ENCODE results near the gene RNGTT.

Gene RNGTT

DNA sequence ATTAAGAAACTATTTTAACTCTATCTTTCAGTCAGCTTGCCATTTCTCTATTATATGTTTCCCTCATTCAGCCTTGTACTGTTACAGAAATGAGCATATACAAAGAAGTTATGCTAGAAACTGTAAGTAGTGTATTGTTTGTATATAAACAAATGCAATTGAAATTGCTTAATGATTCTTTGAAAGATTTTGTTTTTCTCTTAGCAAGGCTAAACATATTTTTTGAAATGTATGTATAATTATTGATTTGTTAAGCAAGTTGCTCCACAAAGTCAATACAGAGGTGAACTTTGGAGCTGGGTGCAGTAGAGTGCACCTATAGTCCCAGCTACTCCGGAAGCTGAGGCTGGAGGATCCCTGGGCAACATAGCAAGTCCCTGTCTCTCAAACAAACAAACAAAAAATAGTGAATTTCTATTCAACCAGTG, 253.6 kb downstream of the RNGTT start:
- TF ChIP-seq TAF1 (IDR thresholded peaks at IDR 0.05; ENCODE audit: low read depth): no peak
- TF ChIP-seq ZBTB7A (IDR thresholded peaks at IDR 0.05; ENCODE audit: low read depth): no peak
- no peak for TF ChIP-seq EGR1 (IDR thresholded peaks at IDR 0.05)
- TF ChIP-seq CREB1 (IDR thresholded peaks at IDR 0.05; ENCODE audit: low read depth): no peak
- TF ChIP-seq RAD21 (IDR thresholded peaks at IDR 0.05; ENCODE audit: low read depth): no peak
- TF ChIP-seq TEAD4 (IDR thresholded peaks at IDR 0.05): no peak
- no peak for TF ChIP-seq FOXM1 (IDR thresholded peaks at IDR 0.05; ENCODE audit: borderline replicate concordance, low read depth)
- TF ChIP-seq, protein P1, sequence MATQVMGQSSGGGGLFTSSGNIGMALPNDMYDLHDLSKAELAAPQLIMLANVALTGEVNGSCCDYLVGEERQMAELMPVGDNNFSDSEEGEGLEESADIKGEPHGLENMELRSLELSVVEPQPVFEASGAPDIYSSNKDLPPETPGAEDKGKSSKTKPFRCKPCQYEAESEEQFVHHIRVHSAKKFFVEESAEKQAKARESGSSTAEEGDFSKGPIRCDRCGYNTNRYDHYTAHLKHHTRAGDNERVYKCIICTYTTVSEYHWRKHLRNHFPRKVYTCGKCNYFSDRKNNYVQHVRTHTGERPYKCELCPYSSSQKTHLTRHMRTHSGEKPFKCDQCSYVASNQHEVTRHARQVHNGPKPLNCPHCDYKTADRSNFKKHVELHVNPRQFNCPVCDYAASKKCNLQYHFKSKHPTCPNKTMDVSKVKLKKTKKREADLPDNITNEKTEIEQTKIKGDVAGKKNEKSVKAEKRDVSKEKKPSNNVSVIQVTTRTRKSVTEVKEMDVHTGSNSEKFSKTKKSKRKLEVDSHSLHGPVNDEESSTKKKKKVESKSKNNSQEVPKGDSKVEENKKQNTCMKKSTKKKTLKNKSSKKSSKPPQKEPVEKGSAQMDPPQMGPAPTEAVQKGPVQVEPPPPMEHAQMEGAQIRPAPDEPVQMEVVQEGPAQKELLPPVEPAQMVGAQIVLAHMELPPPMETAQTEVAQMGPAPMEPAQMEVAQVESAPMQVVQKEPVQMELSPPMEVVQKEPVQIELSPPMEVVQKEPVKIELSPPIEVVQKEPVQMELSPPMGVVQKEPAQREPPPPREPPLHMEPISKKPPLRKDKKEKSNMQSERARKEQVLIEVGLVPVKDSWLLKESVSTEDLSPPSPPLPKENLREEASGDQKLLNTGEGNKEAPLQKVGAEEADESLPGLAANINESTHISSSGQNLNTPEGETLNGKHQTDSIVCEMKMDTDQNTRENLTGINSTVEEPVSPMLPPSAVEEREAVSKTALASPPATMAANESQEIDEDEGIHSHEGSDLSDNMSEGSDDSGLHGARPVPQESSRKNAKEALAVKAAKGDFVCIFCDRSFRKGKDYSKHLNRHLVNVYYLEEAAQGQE (IDR thresholded peaks at IDR 0.05; ENCODE audit: low read depth): no peak
- TF ChIP-seq NFIC (IDR thresholded peaks at IDR 0.05): no peak

DNA sequence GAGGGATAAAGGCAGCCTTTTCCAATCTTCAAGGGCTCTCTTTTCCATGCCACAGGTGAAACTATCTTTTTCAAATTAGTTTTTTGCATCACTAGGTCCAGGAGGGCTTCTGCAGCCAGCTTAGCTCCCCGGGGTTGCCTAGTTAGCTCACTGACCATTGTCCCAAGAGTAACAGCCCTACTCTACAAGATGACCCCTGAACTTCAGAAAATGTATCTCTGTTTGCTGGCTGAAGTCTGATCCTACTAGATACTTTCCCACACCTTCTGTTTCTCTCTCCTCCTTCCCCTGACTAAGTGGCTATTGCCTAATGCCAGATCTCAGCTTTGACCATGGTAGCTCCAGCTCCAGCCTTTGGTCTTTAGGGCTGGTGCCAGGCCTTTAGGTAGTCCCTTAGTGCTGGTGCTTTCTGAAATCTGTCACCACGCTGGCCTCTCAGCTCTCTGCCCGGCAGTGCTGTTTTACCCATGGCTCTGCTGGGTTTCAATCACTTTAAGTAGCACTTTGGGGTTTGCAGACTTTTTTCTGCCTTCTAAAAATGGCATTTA, 255.1 kb downstream of the RNGTT start:
- TF ChIP-seq EGR1 (IDR thresholded peaks at IDR 0.05): no peak
- TF ChIP-seq CEBPB (IDR thresholded peaks at IDR 0.05): no peak
- TF ChIP-seq, protein P1 (IDR thresholded peaks at IDR 0.05; ENCODE audit: low read depth): no peak
- TF ChIP-seq, protein P2, sequence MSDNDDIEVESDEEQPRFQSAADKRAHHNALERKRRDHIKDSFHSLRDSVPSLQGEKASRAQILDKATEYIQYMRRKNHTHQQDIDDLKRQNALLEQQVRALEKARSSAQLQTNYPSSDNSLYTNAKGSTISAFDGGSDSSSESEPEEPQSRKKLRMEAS (IDR thresholded peaks at IDR 0.05): no peak

DNA sequence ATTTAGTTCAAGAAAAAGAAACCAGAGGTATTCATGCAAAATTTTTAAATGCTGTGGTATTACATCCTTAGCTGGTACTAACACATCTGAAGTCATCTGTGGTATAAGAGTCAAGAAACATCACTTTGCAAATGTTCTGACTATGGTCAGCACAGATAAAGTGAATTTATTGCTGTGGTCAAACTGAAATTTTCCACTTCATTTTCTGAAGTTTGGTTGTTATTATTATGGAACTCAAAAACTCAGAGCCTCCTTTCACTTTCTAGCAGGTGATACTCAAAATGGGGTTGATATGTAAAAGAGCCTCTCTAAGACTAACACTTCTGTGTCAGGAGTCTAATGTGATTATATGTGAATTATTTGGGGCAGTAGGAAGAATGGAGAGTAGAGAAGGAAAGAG, 257.8 kb downstream of the RNGTT start:
- TF ChIP-seq TCF12 (IDR thresholded peaks at IDR 0.05; ENCODE audit: low read depth) (no peak), TEAD4 (IDR thresholded peaks at IDR 0.05) (no peak), CEBPB (IDR thresholded peaks at IDR 0.05) (no peak), CREB1 (IDR thresholded peaks at IDR 0.05; ENCODE audit: low read depth) (no peak), EGR1 (IDR thresholded peaks at IDR 0.05) (no peak), TAF1 (IDR thresholded peaks at IDR 0.05; ENCODE audit: low read depth) (no peak), NFIC (IDR thresholded peaks at IDR 0.05) (no peak), YY1 (IDR thresholded peaks at IDR 0.05; ENCODE audit: low read depth) (no peak)
- TF ChIP-seq, protein P1 (IDR thresholded peaks at IDR 0.05; ENCODE audit: low read depth): no peak
- TF ChIP-seq, protein P2 (IDR thresholded peaks at IDR 0.05): no peak

DNA sequence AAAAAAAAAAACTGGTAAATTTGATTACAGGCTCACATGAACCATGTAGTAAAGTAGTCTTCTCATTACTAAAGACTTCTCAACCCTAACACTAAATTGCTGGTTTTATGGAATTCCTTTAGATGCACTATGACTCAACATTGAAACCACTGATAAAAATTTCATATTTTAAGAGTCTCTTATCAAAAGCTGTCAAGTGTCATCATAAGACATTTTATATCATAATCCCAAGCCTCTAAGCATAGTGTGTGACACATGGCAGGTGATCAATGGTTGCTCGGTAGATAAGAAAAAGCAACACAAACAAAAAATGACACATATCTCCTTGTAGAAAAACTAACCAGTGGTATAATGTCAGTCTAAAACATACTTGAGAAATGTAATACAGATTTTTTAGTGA, 258.4 kb downstream of the RNGTT start:
- TF ChIP-seq, protein P3, sequence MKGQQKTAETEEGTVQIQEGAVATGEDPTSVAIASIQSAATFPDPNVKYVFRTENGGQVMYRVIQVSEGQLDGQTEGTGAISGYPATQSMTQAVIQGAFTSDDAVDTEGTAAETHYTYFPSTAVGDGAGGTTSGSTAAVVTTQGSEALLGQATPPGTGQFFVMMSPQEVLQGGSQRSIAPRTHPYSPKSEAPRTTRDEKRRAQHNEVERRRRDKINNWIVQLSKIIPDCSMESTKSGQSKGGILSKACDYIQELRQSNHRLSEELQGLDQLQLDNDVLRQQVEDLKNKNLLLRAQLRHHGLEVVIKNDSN (IDR thresholded peaks at IDR 0.05): no peak
- TF ChIP-seq, protein P2 (IDR thresholded peaks at IDR 0.05): no peak
- TF ChIP-seq TCF12 (IDR thresholded peaks at IDR 0.05; ENCODE audit: low read depth): no peak
- TF ChIP-seq YY1 (IDR thresholded peaks at IDR 0.05; ENCODE audit: low read depth): no peak
- TF ChIP-seq CREB1 (IDR thresholded peaks at IDR 0.05; ENCODE audit: low read depth): no peak
- TF ChIP-seq, protein P1 (IDR thresholded peaks at IDR 0.05; ENCODE audit: low read depth): no peak
- TF ChIP-seq EP300 (IDR thresholded peaks at IDR 0.05; ENCODE audit: borderline replicate concordance): no peak

All from Ishikawa (cell line).